ENCODE results near the gene ZNF280D.

Gene ZNF280D

GRCh38 chr15:56699743-56700142, 33.6 kb downstream of the ZNF280D start:
- DNase-seq (ENCODE audit: insufficient read length) (no peak), FAIRE-seq (no peak)
- TF ChIP-seq POLR2AphosphoS5 (IDR thresholded peaks at IDR 0.05; ENCODE audit: low read depth, low read length) (no peak), POLR2A (IDR thresholded peaks at IDR 0.05; ENCODE audit: low read depth, low read length) (no peak), TAF1 (IDR thresholded peaks at IDR 0.05; ENCODE audit: borderline replicate concordance, low read depth, low read length) (no peak)

DNA sequence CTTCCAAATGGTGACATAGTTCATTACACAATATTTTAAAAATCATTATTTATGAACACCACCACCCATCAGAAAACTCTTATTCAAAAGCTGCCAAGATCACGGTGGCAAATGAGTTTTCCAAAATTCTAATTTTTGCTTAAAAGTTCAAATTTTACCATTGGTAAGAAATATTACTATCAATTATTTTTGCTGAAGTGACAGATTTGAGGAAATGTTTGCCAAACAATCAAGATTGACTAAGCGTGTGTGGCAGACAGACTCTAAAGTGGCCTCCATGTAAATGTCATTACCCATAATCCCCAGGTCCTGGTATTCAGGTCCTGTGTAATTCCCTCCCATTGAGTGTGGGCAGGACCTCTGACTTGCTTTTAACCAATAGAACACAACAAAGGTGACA, 35.0 kb downstream of the ZNF280D start:
- no peak for TF ChIP-seq POLR2AphosphoS5 (IDR thresholded peaks at IDR 0.05; ENCODE audit: low read depth, low read length)
- TF ChIP-seq POLR2A (IDR thresholded peaks at IDR 0.05; ENCODE audit: low read depth, low read length), result no peak
- no peak for TF ChIP-seq TAF1 (IDR thresholded peaks at IDR 0.05; ENCODE audit: borderline replicate concordance, low read depth, low read length)
- FAIRE-seq (no peak), DNase-seq (ENCODE audit: insufficient read length) (no peak)

- no peak for DNase-seq (ENCODE audit: insufficient read length)
- no peak for FAIRE-seq
Observed at GRCh38 chr15:56693761-56694160, 39.5 kb downstream of the ZNF280D start.

GRCh38 chr15:56690733-56691132, 42.6 kb downstream of the ZNF280D start:
- DNase-seq (ENCODE audit: insufficient read length) (no peak), FAIRE-seq (no peak)
- TF ChIP-seq TAF1 (IDR thresholded peaks at IDR 0.05; ENCODE audit: borderline replicate concordance, low read depth, low read length) (no peak), POLR2A (IDR thresholded peaks at IDR 0.05; ENCODE audit: low read depth, low read length) (no peak), POLR2AphosphoS5 (IDR thresholded peaks at IDR 0.05; ENCODE audit: low read depth, low read length) (no peak)

More at GRCh38 chr15:56693761-56694160, 39.5 kb downstream of the ZNF280D start:
- TF ChIP-seq TAF1 (IDR thresholded peaks at IDR 0.05; ENCODE audit: borderline replicate concordance, low read depth, low read length) (no peak), POLR2A (IDR thresholded peaks at IDR 0.05; ENCODE audit: low read depth, low read length) (no peak), POLR2AphosphoS5 (IDR thresholded peaks at IDR 0.05; ENCODE audit: low read depth, low read length) (no peak)

DNA sequence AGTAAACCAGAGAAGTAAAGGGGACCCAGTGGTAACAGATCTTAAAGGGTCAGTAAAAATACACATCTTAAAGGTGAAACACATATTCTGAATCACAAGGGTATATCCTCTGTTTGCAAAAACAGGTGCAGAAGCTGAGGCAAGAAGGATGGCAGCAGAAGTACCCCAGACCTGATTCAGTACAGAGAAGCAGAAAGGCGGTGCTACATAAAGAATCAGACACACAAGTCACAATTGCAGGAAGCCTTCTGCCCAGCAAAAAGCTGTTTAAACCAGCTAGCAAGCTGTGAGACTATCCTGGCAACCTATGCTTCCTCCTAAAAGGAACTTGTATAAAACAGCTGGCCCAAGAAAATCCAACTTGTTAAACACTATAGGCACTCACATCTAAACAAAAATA, 49.4 kb downstream of the ZNF280D start:
- TF ChIP-seq POLR2A (IDR thresholded peaks at IDR 0.05; ENCODE audit: low read depth, low read length) (no peak), POLR2AphosphoS5 (IDR thresholded peaks at IDR 0.05; ENCODE audit: low read depth, low read length) (no peak)
- FAIRE-seq, result no peak

DNA sequence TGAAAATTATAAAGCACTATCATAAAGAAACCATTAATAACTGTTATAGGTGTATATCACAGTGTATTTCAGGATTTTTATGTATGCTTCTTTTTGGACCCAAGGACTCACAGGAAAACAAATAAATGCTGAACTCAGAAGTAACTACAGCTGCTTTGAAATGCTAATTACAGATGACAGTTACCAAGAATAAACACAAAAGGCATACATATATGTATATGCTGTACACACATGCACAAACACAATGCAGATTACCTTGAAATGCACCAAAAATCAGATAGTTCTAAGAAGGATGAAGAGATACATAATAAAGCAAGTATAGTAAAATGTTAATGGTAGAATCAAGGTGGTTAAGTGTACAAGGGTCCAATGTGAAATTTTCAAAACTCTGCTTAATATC, 52.2 kb downstream of the ZNF280D start:
- FAIRE-seq (no peak), DNase-seq (ENCODE audit: insufficient read length) (no peak)
- TF ChIP-seq TAF1 (IDR thresholded peaks at IDR 0.05; ENCODE audit: borderline replicate concordance, low read depth, low read length) (no peak), POLR2A (IDR thresholded peaks at IDR 0.05; ENCODE audit: low read depth, low read length) (no peak), POLR2AphosphoS5 (IDR thresholded peaks at IDR 0.05; ENCODE audit: low read depth, low read length) (no peak)

More for the DNA sequence above, 49.4 kb downstream of the ZNF280D start:
- no peak for DNase-seq (ENCODE audit: insufficient read length)

DNA sequence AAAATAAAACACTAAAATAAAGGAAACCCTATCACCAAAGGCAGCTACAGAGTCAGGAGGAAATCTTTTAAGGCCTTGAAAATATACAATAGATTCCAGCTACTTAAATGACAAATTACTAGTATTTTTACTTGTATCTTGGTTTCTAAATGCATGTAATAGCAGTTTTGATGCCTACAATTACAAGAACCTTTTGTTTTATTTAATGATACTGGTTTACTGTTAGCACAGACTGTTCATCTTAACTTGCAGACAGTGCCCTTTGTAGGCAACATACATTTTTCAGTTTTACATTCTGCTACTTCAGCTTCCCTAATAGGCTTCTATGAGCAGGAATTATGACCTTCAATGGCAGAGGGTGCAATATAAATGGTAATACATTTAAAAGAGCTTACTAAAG, 54.1 kb downstream of the ZNF280D start:
- no peak for TF ChIP-seq POLR2AphosphoS5 (IDR thresholded peaks at IDR 0.05; ENCODE audit: low read depth, low read length)
- TF ChIP-seq POLR2A (IDR thresholded peaks at IDR 0.05; ENCODE audit: low read depth, low read length), result no peak
- TF ChIP-seq TAF1 (IDR thresholded peaks at IDR 0.05; ENCODE audit: borderline replicate concordance, low read depth, low read length), result no peak
- no peak for FAIRE-seq
- DNase-seq (ENCODE audit: insufficient read length), result no peak

- TF ChIP-seq POLR2AphosphoS5 (IDR thresholded peaks at IDR 0.05; ENCODE audit: low read depth, low read length) (no peak), TAF1 (IDR thresholded peaks at IDR 0.05; ENCODE audit: borderline replicate concordance, low read depth, low read length) (no peak), POLR2A (IDR thresholded peaks at IDR 0.05; ENCODE audit: low read depth, low read length) (no peak)
- no peak for FAIRE-seq
- DNase-seq (ENCODE audit: insufficient read length), result no peak
Observed at GRCh38 chr15:56678571-56678970, 54.7 kb downstream of the ZNF280D start.

DNA sequence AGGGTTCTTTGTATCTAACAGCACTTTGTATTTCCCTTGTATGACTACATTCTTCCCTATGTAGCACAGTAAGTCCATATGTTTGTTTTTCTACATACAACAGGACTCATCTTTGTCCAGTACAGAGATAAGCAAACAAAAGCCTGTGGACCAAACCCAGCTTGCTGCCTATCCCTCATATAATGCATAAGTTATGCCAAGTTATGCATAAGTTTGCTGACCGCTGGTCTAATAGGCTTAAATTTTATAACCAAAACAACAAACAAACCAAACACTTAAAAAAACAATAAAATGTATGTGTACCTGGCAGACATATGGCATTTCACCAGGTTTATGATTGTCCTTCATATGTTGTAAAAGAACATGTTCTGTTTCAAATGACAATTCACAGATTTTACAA, 56.0 kb downstream of the ZNF280D start:
- FAIRE-seq (no peak), DNase-seq (ENCODE audit: insufficient read length) (no peak)
- no peak for TF ChIP-seq POLR2AphosphoS5 (IDR thresholded peaks at IDR 0.05; ENCODE audit: low read depth, low read length)
- no peak for TF ChIP-seq POLR2A (IDR thresholded peaks at IDR 0.05; ENCODE audit: low read depth, low read length)
- no peak for TF ChIP-seq TAF1 (IDR thresholded peaks at IDR 0.05; ENCODE audit: borderline replicate concordance, low read depth, low read length)

- no peak for FAIRE-seq
- TF ChIP-seq POLR2A (IDR thresholded peaks at IDR 0.05; ENCODE audit: low read depth, low read length) (no peak), POLR2AphosphoS5 (IDR thresholded peaks at IDR 0.05; ENCODE audit: low read depth, low read length) (no peak), TAF1 (IDR thresholded peaks at IDR 0.05; ENCODE audit: borderline replicate concordance, low read depth, low read length) (no peak)
- DNase-seq (ENCODE audit: insufficient read length), result no peak
Observed at GRCh38 chr15:56675930-56676329, 57.4 kb downstream of the ZNF280D start.

GRCh38 chr15:56674857-56675256, 58.5 kb downstream of the ZNF280D start:
- TF ChIP-seq POLR2A (IDR thresholded peaks at IDR 0.05; ENCODE audit: low read depth, low read length), result no peak
- TF ChIP-seq TAF1 (IDR thresholded peaks at IDR 0.05; ENCODE audit: borderline replicate concordance, low read depth, low read length), result no peak
- no peak for TF ChIP-seq POLR2AphosphoS5 (IDR thresholded peaks at IDR 0.05; ENCODE audit: low read depth, low read length)
- DNase-seq (ENCODE audit: insufficient read length) (no peak), FAIRE-seq (no peak)

DNA sequence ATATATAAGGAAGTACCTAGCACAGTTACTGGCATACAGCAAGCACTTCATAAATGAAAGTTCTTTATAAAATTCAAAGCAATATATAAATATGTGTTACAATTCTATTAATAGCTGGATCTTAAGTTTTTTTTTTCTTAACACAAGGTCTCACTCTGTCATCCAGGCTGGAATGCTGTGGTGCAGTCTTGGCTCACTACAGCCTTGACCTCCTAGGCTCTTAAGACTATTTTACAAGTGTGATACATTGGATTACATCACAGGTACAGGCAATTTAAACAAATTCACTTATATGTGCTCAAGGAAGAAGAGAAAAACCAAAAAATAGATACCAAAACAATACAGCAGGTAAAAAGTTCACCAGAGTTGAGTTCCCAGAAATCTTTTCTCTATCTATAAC, 60.6 kb downstream of the ZNF280D start:
- DNase-seq (ENCODE audit: insufficient read length), result no peak
- FAIRE-seq, result no peak
- no peak for TF ChIP-seq POLR2AphosphoS5 (IDR thresholded peaks at IDR 0.05; ENCODE audit: low read depth, low read length)
- no peak for TF ChIP-seq TAF1 (IDR thresholded peaks at IDR 0.05; ENCODE audit: borderline replicate concordance, low read depth, low read length)
- TF ChIP-seq POLR2A (IDR thresholded peaks at IDR 0.05; ENCODE audit: low read depth, low read length), result no peak

DNA sequence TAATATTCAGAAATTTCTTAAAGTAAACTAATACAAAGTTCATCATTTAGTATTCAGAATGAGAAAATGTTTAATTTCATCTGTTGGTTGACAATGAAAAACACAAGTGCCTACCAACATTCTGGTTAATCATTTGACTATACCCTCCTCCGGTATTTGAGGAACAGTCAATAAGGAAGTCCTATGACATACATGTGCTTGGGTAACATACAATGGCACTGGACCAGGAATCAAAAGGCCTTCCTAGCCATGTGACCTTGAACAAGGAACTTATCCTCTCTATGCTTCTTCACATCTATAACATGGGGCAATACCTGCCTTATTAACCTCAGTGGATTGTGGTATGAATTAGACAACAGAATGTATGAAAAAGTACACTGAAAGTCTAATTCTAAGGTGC, 65.8 kb downstream of the ZNF280D start:
- FAIRE-seq (no peak), DNase-seq (ENCODE audit: insufficient read length) (no peak)
- TF ChIP-seq POLR2AphosphoS5 (IDR thresholded peaks at IDR 0.05; ENCODE audit: low read depth, low read length), result no peak
- TF ChIP-seq TAF1 (IDR thresholded peaks at IDR 0.05; ENCODE audit: borderline replicate concordance, low read depth, low read length), result no peak
- no peak for TF ChIP-seq POLR2A (IDR thresholded peaks at IDR 0.05; ENCODE audit: low read depth, low read length)

Measured in GM12892 (cell line).